PFSK-1 (cell line): ENCODE results near the gene CCR7.

Experiments
- FOXP2 ChIP-seq: optimal IDR thresholded peaks from 2 replicates; pipeline ENCODE3; 2011; ENCODE audit warnings: borderline replicate concordance, control low read depth, inconsistent platforms; ENCODE audit not compliant: insufficient read depth; ENCODE audit errors: extremely low read length, extremely low read depth
- POLR2AphosphoS5 ChIP-seq: IDR thresholded peaks from 2 replicates; pipeline ENCODE4 v1.6.1; 2012; ENCODE audit warnings: low read depth, mild to moderate bottlenecking, control low read depth, low read length, moderate library complexity
- REST ChIP-seq, 2 experiments: IDR thresholded peaks; 2 replicates each; pipeline versions ENCODE4 v1.6.1 to v1.8.0; 2011 to 2012; ENCODE audit warnings: low read depth in 2 of 2, low read length in 2 of 2, control low read depth in 1 of 2, inconsistent platforms in 1 of 2, mild to moderate bottlenecking in 1 of 2, moderate library complexity in 1 of 2; ENCODE audit not compliant: insufficient read depth in 1 of 2
- SIN3A ChIP-seq: IDR thresholded peaks from 2 replicates; pipeline ENCODE4 v1.6.1; 2012; ENCODE audit warnings: mild to moderate bottlenecking, low read length, moderate library complexity, borderline replicate concordance; ENCODE audit not compliant: insufficient read depth
- TAF1 ChIP-seq: IDR thresholded peaks from 2 replicates; pipeline ENCODE4 v1.6.1; 2012; ENCODE audit warnings: low read length, control low read depth, borderline replicate concordance; ENCODE audit not compliant: insufficient read depth

Gene CCR7

GRCh38 chr17:40611840-40612474 lies 46.7 kb upstream of the CCR7 start:
- TF ChIP-seq SIN3A (no peak), REST (IDR thresholded peaks at IDR 0.05; ENCODE audit: insufficient read depth in 1 of 2, low read depth in 2 of 2, low read length in 2 of 2) (no peak), TAF1 (no peak), FOXP2 (no peak), POLR2AphosphoS5 (no peak)

- TF ChIP-seq SIN3A (no peak), POLR2AphosphoS5 (no peak), TAF1 (no peak), REST (IDR thresholded peaks at IDR 0.05; ENCODE audit: insufficient read depth in 1 of 2, low read depth in 2 of 2, low read length in 2 of 2) (no peak), FOXP2 (no peak)
Measured at GRCh38 chr17:40610359-40610758, 45.1 kb upstream of the CCR7 start.

GRCh38 chr17:40608061-40608581 lies 42.8 kb upstream of the CCR7 start:
- no peak for TF ChIP-seq TAF1
- no peak for TF ChIP-seq REST (IDR thresholded peaks at IDR 0.05; ENCODE audit: insufficient read depth in 1 of 2, low read depth in 2 of 2, low read length in 2 of 2)
- no peak for TF ChIP-seq POLR2AphosphoS5
- TF ChIP-seq SIN3A: no peak

- TF ChIP-seq SIN3A (no peak), REST (IDR thresholded peaks at IDR 0.05; ENCODE audit: insufficient read depth in 1 of 2, low read depth in 2 of 2, low read length in 2 of 2) (no peak), TAF1 (no peak), FOXP2 (no peak), POLR2AphosphoS5 (no peak)
Measured at GRCh38 chr17:40607641-40608040, 42.4 kb upstream of the CCR7 start.
